Astrocyte of the spinal cord (primary cell): ENCODE measurements around the gene SYNDIG1L.
"Not testable (repeated sequence)": the region's sequence is repeated elsewhere in the genome, so short reads cannot be mapped to it uniquely, and the experiment has no call there.

Experiments
- DNase-seq: peaks from one replicate; pipeline ENCODE4 v3.0.0; 2011; ENCODE audit warnings: low read depth, low spot score
- H3K4me3 ChIP-seq: 2 replicates; pipeline ENCODE4 v1.5.1; 2011; ENCODE audit warnings: low read depth, mild to moderate bottlenecking, low read length, moderate library complexity
- in situ Hi-C: cut with HindIII; loops from 2 replicates; pipeline ENCODE4 v1.10.0; 2017; ENCODE audit warnings: low sequenced_read_pairs
- TF ChIP-seq, protein P1 (sequence below): IDR thresholded peaks from 2 replicates; pipeline ENCODE4 v1.5.1; 2012; ENCODE audit warnings: low read depth, mild to moderate bottlenecking, low read length, inconsistent platforms

SYNDIG1L gene

DNA sequence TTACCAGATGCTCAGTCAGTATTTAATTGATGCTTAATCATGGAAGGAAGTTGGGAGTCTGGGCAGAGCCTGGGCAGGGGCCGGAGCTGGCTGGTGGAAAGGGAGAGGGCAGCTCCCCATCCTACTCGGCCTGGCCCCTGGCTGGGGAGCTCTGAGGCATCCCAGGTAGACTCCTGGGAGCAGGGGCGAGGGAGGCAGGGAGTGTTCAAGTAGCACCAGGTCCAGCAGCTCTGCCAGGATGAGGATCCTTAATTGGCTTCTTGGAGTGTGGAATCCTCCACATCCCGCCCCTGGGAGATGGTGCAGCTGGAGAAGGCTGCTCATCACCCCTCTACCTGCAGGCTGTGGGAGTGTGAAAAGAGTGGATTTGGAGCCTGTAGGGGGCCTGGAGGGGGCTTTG lies 30.9 kb downstream of the SYNDIG1L start:
- TF ChIP-seq, protein P1, sequence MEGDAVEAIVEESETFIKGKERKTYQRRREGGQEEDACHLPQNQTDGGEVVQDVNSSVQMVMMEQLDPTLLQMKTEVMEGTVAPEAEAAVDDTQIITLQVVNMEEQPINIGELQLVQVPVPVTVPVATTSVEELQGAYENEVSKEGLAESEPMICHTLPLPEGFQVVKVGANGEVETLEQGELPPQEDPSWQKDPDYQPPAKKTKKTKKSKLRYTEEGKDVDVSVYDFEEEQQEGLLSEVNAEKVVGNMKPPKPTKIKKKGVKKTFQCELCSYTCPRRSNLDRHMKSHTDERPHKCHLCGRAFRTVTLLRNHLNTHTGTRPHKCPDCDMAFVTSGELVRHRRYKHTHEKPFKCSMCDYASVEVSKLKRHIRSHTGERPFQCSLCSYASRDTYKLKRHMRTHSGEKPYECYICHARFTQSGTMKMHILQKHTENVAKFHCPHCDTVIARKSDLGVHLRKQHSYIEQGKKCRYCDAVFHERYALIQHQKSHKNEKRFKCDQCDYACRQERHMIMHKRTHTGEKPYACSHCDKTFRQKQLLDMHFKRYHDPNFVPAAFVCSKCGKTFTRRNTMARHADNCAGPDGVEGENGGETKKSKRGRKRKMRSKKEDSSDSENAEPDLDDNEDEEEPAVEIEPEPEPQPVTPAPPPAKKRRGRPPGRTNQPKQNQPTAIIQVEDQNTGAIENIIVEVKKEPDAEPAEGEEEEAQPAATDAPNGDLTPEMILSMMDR = no peak
- no peak overlapping the region for H3K4me3 ChIP-seq
- DNase-seq = no peak
- in situ Hi-C loops = no loop called here

DNA sequence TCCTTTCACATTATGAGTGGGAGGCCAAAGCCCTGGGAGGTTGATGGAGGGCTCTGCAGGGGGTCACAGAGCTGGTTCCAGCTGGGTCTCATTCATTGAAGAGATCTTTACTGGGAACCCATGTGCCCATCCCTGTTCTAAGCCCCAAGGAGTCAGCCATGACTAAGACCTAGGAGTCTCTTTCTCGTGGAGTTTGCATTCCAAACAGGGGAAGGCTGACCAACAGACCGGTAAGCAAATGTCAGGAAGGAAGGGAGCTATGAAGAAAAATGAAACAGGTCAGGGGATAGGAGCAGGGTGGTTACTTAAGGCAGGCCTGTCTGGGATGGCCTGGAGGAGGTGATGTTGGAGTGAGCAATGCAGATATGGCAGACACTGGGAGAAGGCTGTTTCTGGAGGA lies 31.5 kb downstream of the SYNDIG1L start:
- in situ Hi-C loops = no loop called here
- no peak overlapping the region for H3K4me3 ChIP-seq
- no peak for DNase-seq
- TF ChIP-seq, protein P1 = no peak

DNA sequence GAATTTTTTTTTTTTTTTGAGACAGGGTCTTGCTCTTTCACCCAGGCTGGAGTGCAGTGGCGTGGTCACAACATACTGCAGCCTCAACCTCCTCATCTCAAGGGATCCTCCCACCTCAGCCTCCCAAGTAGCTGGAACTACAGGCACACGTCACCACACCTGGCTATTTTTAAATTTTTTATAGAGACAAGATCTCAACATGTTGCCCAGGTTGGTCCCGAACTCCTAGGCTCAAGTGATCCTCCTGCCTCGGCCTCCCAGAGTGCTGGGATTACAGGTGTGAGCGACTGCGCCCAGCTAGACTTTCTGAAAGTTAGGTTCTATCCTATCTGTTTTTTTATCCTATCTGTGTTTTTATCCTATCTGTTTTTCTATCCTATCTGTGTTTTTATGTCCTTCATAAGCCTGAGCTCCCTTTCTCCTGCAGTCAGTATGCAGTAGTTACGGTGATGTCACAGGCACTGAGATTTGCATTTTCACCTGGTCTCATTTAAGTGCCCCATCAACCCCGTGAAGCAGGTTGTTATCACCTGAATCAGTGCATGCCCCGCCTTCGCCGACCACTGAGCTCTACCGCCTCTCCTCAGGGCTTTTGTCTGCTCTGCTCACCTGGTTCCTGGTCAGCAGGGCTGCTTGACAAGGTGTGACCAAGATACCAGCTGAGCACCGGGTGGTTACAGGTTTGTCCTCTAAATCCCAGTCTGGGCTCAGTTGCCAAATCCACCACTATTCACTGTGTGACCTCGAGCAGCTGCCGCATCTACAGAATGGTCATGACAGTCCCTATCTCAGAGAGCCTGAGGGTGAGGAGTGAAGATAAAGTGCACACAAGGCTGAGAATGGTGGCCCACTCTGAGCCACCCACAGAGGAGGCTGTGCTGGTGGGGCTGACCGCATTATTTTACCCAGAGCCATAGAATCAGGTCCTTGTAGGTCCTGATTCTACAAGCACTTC lies 33.1 kb downstream of the SYNDIG1L start:
- no peak overlapping the region for H3K4me3 ChIP-seq
- TF ChIP-seq, protein P1 = no peak
- in situ Hi-C loops = no loop called here
- no peak for DNase-seq

DNA sequence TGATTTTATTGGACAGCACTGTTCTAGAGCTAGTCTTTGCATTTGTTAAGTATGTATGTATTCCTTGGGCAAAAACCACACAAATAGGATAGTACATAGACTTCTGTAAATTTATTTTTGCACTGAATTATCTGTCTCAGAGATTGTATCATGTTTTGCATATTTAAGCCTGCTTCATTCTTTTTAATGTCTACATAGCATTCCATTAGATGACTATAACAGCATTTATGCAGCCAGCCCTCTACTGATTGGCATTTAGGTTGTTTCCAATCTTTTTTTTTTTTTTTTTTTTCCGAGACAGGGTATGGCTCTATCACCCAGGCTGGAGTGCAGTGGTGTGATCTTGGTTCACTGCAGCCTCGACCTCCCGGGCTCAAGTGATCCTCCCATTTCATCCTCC lies 34.5 kb downstream of the SYNDIG1L start:
- TF ChIP-seq, protein P1 = no peak
- no peak for DNase-seq
- in situ Hi-C loops = no loop called here
- no peak overlapping the region for H3K4me3 ChIP-seq

DNA sequence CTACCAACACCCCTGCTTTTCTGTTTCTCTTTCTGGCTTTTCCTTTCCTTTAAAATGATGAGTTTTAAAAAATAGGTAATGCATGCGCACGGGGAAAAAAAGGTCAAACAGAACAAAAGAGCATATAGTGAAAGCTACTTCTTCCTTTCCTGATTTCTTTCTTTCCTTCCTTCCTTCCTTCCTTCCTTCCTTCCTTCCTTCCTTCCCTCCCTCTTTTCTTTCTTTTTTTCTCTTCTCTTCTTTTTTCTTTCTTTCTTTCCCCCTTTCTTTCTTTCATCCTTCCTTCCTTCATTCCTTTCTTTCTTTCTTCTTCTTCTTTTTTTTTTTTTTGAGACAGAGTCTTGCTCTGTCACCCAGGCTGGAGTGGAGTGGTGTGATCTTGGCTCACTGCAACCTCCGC lies 35.5 kb downstream of the SYNDIG1L start:
- H3K4me3 ChIP-seq, in situ Hi-C loops, DNase-seq: not testable (repeated sequence)

DNA sequence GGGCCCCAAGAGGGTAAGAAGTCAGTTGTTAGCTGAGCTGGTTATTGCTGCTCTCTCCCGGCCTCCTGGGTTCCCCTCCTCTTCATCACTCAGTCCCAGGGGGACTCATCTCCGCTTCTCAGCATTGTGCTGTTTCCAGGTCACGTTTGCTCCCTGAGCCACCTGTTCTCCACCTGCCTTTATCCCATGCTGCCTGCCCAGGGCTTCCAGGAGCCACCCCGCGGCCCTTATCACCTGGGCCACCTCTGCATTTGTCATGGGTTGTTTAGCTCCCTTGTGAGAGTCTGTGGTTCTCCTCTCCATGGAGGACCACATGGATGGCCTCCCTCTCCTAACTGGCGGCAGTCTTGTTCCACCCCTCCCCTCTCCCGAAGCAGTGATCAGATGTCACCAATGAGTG lies 36.0 kb downstream of the SYNDIG1L start:
- in situ Hi-C loops = no loop called here
- TF ChIP-seq, protein P1 = no peak
- DNase-seq = no peak
- H3K4me3 ChIP-seq = no peak overlapping the region

DNA sequence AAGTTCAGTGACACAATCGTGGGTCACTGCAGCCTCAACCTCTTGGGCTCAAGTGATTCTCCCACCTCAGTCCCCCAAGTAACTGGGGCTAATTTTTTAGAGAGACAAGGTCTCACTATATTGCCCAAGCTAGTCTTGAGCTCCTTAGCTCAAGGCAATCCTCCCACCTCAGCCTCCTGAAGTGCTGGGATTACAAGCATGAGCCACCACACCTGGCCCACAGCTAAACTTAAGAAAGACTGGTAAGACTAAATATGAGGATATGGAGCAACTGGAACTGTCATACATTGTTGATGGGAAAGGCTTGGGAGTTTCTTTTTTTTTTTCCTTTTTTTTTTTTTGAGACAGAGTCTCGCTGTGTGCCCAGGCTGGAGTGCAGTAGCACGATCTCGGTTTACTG lies 43.8 kb downstream of the SYNDIG1L start:
- in situ Hi-C loops = no loop called here
- no peak for DNase-seq
- TF ChIP-seq, protein P1 = no peak
- H3K4me3 ChIP-seq = no peak overlapping the region

DNA sequence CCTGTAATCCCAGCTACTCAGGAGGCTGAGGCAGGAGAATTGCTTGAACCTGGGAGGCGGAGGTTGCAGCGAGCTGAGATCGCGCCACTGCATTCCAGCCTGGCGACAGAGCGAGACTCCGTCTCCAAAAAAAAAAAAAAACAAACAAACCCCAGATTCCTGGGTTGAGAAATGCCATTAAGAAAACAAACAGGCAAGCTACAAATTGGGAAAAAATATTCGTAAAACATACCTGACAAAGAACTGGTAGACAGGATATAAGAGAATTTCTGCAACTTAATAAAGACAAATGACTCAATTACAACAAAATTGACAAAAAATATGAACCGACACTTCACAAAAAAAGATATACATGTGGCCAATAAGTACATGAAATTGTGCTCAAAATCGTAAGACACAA lies 44.4 kb downstream of the SYNDIG1L start:
- in situ Hi-C loops = not testable (repeated sequence)

More for the DNA sequence above, 44.4 kb downstream of the SYNDIG1L start:
- not testable (repeated sequence) for H3K4me3 ChIP-seq, DNase-seq
